Stomach (tissue), 19 donors: ENCODE measurements around the gene ARHGEF25. TPM values are rescaled to one million over a fixed set of nuclear protein-coding genes. Genes with fewer than 3 reads are reported as not detected.

Experiments used
- DNase-seq, 2 donors: peaks; one replicate each; pipeline versions ENCODE4 v3.0.0 to v3.0.0-alpha.2; 2013 to 2019
- H3K27ac ChIP-seq, 5 donors: fragments of 200-600 bp in 4 of 5; sonication (generic) in 4 of 5; one replicate each; pipeline ENCODE4 v1.5.1; 2013 to 2019; ENCODE audit warnings: mild to moderate bottlenecking in 1 of 5, moderate library complexity in 1 of 5
- H3K27me3 ChIP-seq, 3 donors: fragments of 200-600 bp; sonication (generic); one replicate each; pipeline ENCODE4 v1.5.1; 2017 to 2019; ENCODE audit warnings: mixed run types in 1 of 3
- H3K36me3 ChIP-seq, 4 donors: fragments of 200-600 bp; sonication (generic); 1 replicate in 3 of 4; 2 replicates in 1 of 4; pipeline ENCODE4 v1.5.1; 2016 to 2019
- H3K4me1 ChIP-seq, 4 donors: fragments of 200-600 bp; sonication (generic); one replicate each; pipeline ENCODE4 v1.5.1; 2016 to 2019
- H3K4me3 ChIP-seq, 4 donors: fragments of 200-600 bp; sonication (generic) in 3 of 4; one replicate each; pipeline ENCODE4 v1.5.1; 2016 to 2019; ENCODE audit warnings: mild to moderate bottlenecking in 1 of 4
- H3K9me3 ChIP-seq, 4 donors: fragments of 200-600 bp; sonication (generic); one replicate each; pipeline ENCODE4 v1.5.1; 2016 to 2019
- EP300 ChIP-seq: sonication (generic); formaldehyde crosslinking; IDR thresholded peaks from one replicate; pipeline ENCODE4 v1.6.1; 2017; ENCODE audit warnings: antibody characterized with exemption
- POLR2A ChIP-seq, 4 donors: fragments of 450-650 bp; IDR thresholded peaks; one replicate each; pipeline ENCODE4 v1.6.1; 2016; ENCODE audit warnings: antibody characterized with exemption in 4 of 4, control low read depth in 2 of 4, mild to moderate bottlenecking in 1 of 4, moderate library complexity in 1 of 4
- POLR2AphosphoS5 ChIP-seq, 3 donors: sonication (generic); formaldehyde crosslinking; IDR thresholded peaks; one replicate each; pipeline ENCODE4 v1.6.1; 2016; ENCODE audit warnings: antibody characterized with exemption in 3 of 3
- WGBS, 5 donors: extraction: QIAGEN DNeasy Blood & Tissue Kit in 3 of 5; methylation state at CpG; one replicate each; pipeline versions ENCODE4 v1.1.5 to v1.1.7; 2013 to 2018; 5-methylcytosine and 5-hydroxymethylcytosine counted together
- intact Hi-C: fragments of 100-400 bp; cut with DNase I; formaldehyde crosslinking; loops from one replicate; pipeline ENCODE4 v1.15.1; 2023; ENCODE audit warnings: low total_unique reads
- long read RNA-seq, 10 donors: transcript quantifications; one replicate each; lab custom pipeline, GENCODE V29; 2026
- polyA plus RNA-seq, 3 donors: library from polyadenylated mRNA; stranded (reverse); fragments of 200-250 nt; gene quantifications; one replicate each; pipeline ENCODE4 v1.2.3, GENCODE V29; 2013
- total RNA-seq, 5 donors: library from RNA; depleted of rRNA; stranded (reverse); fragments of >200 nt; gene quantifications; one replicate each; pipeline versions ENCODE4 v1.1.0 to v1.2.3, GENCODE V29; 2014 to 2016
- TF ChIP-seq, protein P1 (sequence below), 7 experiments: fragments of 450-650 bp in 4 of 7; fragments of 200-600 bp in 3 of 7; sonication (generic) in 3 of 7; IDR thresholded peaks; one replicate each; pipeline ENCODE4 v1.5.1; 2016 to 2019; ENCODE audit warnings: antibody characterized with exemption in 7 of 7, control low read depth in 2 of 7, mild to moderate bottlenecking in 1 of 7
- donor health status: healthy with polysubstance abuse.
- donor health status: Bipolar disorder and iron deficiency.
- donor health status: healthy.

ARHGEF25 gene
- 100 to 1,000 TPM in 1 of 5 donors, 10 to 100 TPM in 4; 18.7 to 220 (median 31.8) TPM for total RNA-seq
- polyA plus RNA-seq: 10 to 100 TPM; 22.5 to 48.4 (median 24.8) TPM
- long read RNA-seq, donor 1, partial matches to known transcripts: 5 of 7 reads
- long read RNA-seq, donor 1, other reads (novel, unspliced or antisense): 0 of 7 reads
- long read RNA-seq, donor 2, partial matches to known transcripts: 0 of 2 reads
- long read RNA-seq, donor 2, other reads (novel, unspliced or antisense): 0 of 2 reads
- long read RNA-seq, donor 3: 0 reads
- long read RNA-seq, donor 4: 0 reads
- long read RNA-seq, donor 5, partial matches to known transcripts: 0 of 2 reads
- long read RNA-seq, donor 5, other reads (novel, unspliced or antisense): 0 of 2 reads
- long read RNA-seq, donor 6, partial matches to known transcripts: 18 of 21 reads
- long read RNA-seq, donor 6, other reads (novel, unspliced or antisense): 0 of 21 reads
- long read RNA-seq, donor 7, partial matches to known transcripts: 12 of 13 reads
- long read RNA-seq, donor 7, other reads (novel, unspliced or antisense): 0 of 13 reads
- long read RNA-seq, donor 8, partial matches to known transcripts: 0 of 3 reads
- long read RNA-seq, donor 8, other reads (novel, unspliced or antisense): 0 of 3 reads
- long read RNA-seq, donor 9, partial matches to known transcripts: 18 of 19 reads
- long read RNA-seq, donor 9, other reads (novel, unspliced or antisense): 0 of 19 reads
- long read RNA-seq, donor 10, partial matches to known transcripts: 0 of 2 reads
- long read RNA-seq, donor 10, other reads (novel, unspliced or antisense): 0 of 2 reads

DNA sequence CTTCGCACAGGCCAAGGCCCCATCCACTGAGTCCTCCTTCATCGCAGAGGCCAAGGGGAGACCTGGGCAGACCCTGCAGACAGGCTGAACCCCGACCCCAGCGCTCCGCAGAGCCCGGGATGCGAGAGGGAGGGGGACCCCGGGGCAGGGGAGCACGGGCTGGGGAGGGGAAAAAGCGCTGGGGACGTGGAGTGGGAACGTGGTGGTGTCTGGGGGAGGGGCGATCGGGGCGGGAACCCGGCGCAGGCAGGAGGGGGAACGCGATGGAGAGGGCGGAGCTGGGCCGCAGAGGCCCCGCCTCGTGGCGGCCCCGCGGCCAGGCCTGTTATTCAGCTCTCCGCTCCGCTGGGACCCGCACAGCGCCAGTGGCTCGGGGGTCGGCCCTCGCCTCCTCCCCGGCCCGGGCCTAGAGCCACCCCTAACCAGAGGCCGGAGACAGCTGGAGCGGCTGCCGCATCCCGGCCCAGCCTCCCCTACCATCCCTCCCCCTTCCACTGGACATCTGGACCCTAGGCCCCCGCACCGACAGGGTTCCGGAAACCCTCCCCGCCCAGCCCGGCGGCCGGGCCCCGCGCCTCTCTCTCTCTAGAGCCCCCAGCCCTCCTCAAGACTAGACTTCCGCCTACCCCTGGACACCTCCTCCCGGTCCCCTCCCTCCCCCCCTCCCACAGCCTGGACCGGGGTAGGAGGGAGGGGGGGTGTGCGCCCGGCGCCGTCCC is at the start of gene ARHGEF25:
Gene ARHGEF25, plus strand, starts transcription at position 328 of the 719 bp plus-strand sequence. CDS start 460 bp downstream, outside the sequence.
- no peaks in the 10 kb centered on the region for H3K9me3 ChIP-seq
- DNase-seq: peak; percentile 53 to 93
- peaks cover 22 to 65% (median 40%) of the 10 kb centered on the region in 4 donors for H3K4me1 ChIP-seq
- H3K27me3 ChIP-seq: peaks cover 0 to 65% (median 28%) of the 10 kb centered on the region in 3 donors
- intact Hi-C loops: no loop called here
- peak within 1 kb of the TSS; percentile 53 to 91 (median 82) for H3K27ac ChIP-seq
- H3K36me3 ChIP-seq: peaks cover 3 to 62% (median 45%) of the 10 kb centered on the region in 4 donors
- 1 to 4% (median 1%) methylated on average over 21 to 54 of the region's 55 CpGs for WGBS, 5 donors
- H3K4me3 ChIP-seq: peak within 1 kb of the TSS; percentile 54 to 71 (median 64)
- peak in 1 of 3 donors; percentile 32 for TF ChIP-seq POLR2AphosphoS5 (IDR thresholded peaks at IDR 0.05)
- TF ChIP-seq POLR2A (IDR thresholded peaks at IDR 0.05): no peak
- no peak for TF ChIP-seq EP300
- TF ChIP-seq, protein P1, sequence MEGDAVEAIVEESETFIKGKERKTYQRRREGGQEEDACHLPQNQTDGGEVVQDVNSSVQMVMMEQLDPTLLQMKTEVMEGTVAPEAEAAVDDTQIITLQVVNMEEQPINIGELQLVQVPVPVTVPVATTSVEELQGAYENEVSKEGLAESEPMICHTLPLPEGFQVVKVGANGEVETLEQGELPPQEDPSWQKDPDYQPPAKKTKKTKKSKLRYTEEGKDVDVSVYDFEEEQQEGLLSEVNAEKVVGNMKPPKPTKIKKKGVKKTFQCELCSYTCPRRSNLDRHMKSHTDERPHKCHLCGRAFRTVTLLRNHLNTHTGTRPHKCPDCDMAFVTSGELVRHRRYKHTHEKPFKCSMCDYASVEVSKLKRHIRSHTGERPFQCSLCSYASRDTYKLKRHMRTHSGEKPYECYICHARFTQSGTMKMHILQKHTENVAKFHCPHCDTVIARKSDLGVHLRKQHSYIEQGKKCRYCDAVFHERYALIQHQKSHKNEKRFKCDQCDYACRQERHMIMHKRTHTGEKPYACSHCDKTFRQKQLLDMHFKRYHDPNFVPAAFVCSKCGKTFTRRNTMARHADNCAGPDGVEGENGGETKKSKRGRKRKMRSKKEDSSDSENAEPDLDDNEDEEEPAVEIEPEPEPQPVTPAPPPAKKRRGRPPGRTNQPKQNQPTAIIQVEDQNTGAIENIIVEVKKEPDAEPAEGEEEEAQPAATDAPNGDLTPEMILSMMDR (IDR thresholded peaks at IDR 0.05): no peak

DNA sequence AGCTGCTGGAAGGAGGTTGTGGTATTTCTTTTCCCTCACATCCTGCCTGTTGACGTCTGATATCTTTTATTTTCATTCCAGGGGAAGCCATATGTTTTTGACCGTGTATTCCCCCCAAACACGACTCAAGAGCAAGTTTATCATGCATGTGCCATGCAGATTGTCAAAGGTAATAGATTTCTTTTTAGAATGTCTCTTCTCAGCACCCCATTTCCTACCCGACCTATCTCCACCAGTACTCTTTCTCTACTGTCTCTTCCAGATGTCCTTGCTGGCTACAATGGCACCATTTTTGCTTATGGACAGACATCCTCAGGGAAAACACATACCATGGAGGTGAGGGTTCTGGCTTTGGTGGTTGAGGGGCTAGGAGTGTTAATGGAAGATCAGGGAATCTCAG is 47.9 kb upstream of the ARHGEF25 start:
- Histone ChIP-seq H3K9me3 (no peaks in the 10 kb centered on the region), H3K4me3 (no peak overlapping the region), H3K4me1 (no peaks in the 10 kb centered on the region), H3K36me3 (no peaks in the 10 kb centered on the region), H3K27ac (no peak overlapping the region), H3K27me3 (peaks cover 0 to 30% (median 0%) of the 10 kb centered on the region in 3 donors)
- DNase-seq: no peak
- WGBS, 5 donors: 52 to 65% (median 54%) methylated on average over 4 of the region's 4 CpGs
- TF ChIP-seq, protein P1 (IDR thresholded peaks at IDR 0.05): no peak
- TF ChIP-seq POLR2A (IDR thresholded peaks at IDR 0.05): no peak
- TF ChIP-seq EP300: no peak
- TF ChIP-seq POLR2AphosphoS5 (IDR thresholded peaks at IDR 0.05): no peak
- intact Hi-C loops: no loop called here

DNA sequence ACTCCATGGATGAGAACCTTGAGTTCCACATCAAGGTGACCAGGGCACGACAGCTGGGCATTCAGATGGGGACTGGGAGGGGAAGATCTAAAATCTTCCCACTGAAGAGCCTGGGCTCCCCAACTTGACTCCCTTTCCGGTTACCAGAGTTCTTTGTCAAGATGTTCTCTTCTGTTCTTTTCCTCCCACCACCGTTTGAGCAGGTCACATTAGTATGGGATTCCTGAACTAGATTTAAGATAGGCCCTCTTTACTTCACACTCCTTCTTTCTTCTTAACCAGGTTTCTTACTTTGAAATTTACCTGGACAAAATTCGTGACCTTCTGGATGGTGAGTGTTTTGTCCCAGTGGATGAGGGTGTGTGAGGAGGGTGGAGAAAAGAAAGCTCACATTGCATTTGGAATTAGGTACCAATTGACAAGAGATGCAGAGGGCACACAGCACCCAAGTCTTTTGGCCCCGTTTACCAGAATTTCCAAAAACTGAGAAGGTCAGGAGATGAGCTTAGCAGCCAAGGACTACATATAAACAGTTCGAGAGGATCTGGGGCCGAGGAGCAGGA is 47.0 kb upstream of the ARHGEF25 start:
- intact Hi-C loops: no loop called here
- WGBS, 5 donors: 74 to 85% (median 82%) methylated on average over 7 of the region's 7 CpGs
- H3K27me3 ChIP-seq: peaks cover 0 to 30% (median 0%) of the 10 kb centered on the region in 3 donors

More for the DNA sequence above, 47.0 kb upstream of the ARHGEF25 start:
- H3K36me3 ChIP-seq: no peaks in the 10 kb centered on the region
- no peak overlapping the region for H3K4me3 ChIP-seq
- no peak overlapping the region for H3K27ac ChIP-seq
- TF ChIP-seq, protein P1 (IDR thresholded peaks at IDR 0.05): no peak
- no peak for TF ChIP-seq POLR2AphosphoS5 (IDR thresholded peaks at IDR 0.05)
- no peak for TF ChIP-seq POLR2A (IDR thresholded peaks at IDR 0.05)
- no peak for TF ChIP-seq EP300
- no peak for DNase-seq
- no peaks in the 10 kb centered on the region for H3K9me3 ChIP-seq
- no peaks in the 10 kb centered on the region for H3K4me1 ChIP-seq
